ENCODE data around the gene PSD2. TPM values are rescaled to one million over a fixed set of nuclear protein-coding genes. Genes with fewer than 3 reads are reported as not detected.

Gene PSD2
- total and polyA plus RNA-seq, 2 of the 13 experiments (the other 11 are each of a cell fraction or from before 2014, with no cell fraction given) = 0.07 TPM; not detected in 1

- FAIRE-seq = no peak
- no TSS peak for BruUV-seq (replicated peaks)
- H3K27ac ChIP-seq (ENCODE audit: extremely low read length, insufficient read depth, low read length) = no peak overlapping the region
- in situ Hi-C loops (cut with HindIII; ENCODE audit: extremely low pct_ligation_motif_present, low pct_unique_long_range_greater_than_20kb) (no loop called here), intact Hi-C loops (cut with micrococcal nuclease; ENCODE audit: unreplicated experiment) (no loop called here)
- peak overlapping the region; percentile 84 for H3K4me2 ChIP-seq (ENCODE audit: low read depth, low read length)
- H3K9ac ChIP-seq (ENCODE audit: insufficient read depth, low read depth, low read length) = peak overlapping the region; percentile 40; the same call in 1 of the 2 replicates
- H3K4me1 ChIP-seq (ENCODE audit: insufficient read depth, low read length) = peaks cover 84% of the 10 kb centered on the region
- H3K36me3 ChIP-seq (replicated peaks in 1 of 2; ENCODE audit: control insufficient read depth in 1 of 2, insufficient read depth in 2 of 2, low read length in 2 of 2) = no peaks in the 10 kb centered on the region
- DNase-seq (ENCODE audit: low spot score) = no peak
- no peak overlapping the region for H2AFZ ChIP-seq (ENCODE audit: low read length)
- no peaks in the 10 kb centered on the region for H3K79me2 ChIP-seq (ENCODE audit: insufficient read depth, low read length)
- POLR2A ChIA-PET = interaction anchor here (0.9 to 2.5 kb wide), 7 partner anchors 9 to 59 kb away, joined by 3 to 12 read pairs (median 4); no protein-coding TSS in a partner anchor
- peak; percentile 44 for ATAC-seq
- WGBS (ENCODE audit: low lambda C conversion rate) = 20% methylated on average over 4 of the region's 7 CpGs
- H3K27me3 ChIP-seq (ENCODE audit: control insufficient read depth in 1 of 2, insufficient read depth in 2 of 2, low read length in 2 of 2) = peaks cover 0 to 16% of the 10 kb centered on the region in 2 experiments; a peak in 4 of 5 replicates
- no peaks in the 10 kb centered on the region for H4K20me1 ChIP-seq (ENCODE audit: insufficient read depth, low read length)
- TF ChIP-seq ZFX (CRISPR knock-in tag; IDR thresholded peaks at IDR 0.05; ENCODE audit: low read depth) (peak; percentile 17; the same call in 1 of the 2 replicates), CAMTA2 (CRISPR knock-in tag; IDR thresholded peaks at IDR 0.05; ENCODE audit: borderline replicate concordance) (no peak), ZNF687 (CRISPR knock-in tag; IDR thresholded peaks at IDR 0.05) (peak; percentile 31; the same call in 1 of the 2 replicates), TEAD3 (CRISPR knock-in tag; optimal IDR thresholded peaks at IDR 0.05; ENCODE audit: borderline replicate concordance) (peak; percentile 0), ZBTB4 (CRISPR knock-in tag; IDR thresholded peaks at IDR 0.05; ENCODE audit: borderline replicate concordance) (peak; percentile 17; the same call in 1 of the 2 replicates), EHMT2 (IDR thresholded peaks at IDR 0.05; ENCODE audit: borderline replicate concordance, low read depth, low read length) (no peak), KDM5A (IDR thresholded peaks at IDR 0.05; ENCODE audit: borderline replicate concordance, low read length) (no peak)
- peak overlapping the region; percentile 21 to 45 (median 30); a peak in 4 of 6 replicates for H3K4me3 ChIP-seq (replicated peaks in 1 of 3; ENCODE audit: insufficient read depth in 1 of 3, low read depth in 2 of 3, low read length in 3 of 3)
- H3K9me3 ChIP-seq (ENCODE audit: low read length) = no peaks in the 10 kb centered on the region
- CTCF ChIA-PET (ENCODE audit: low intra/inter-chr PET ratio, low total read pairs) = no interaction called here
Observed at GRCh38 chr5:139758510-139759075, 37.0 kb upstream of the PSD2 start.

All from HepG2 (cell line).